GM21717 (cell line): ENCODE measurements around the gene SLC9A9.

Experiments used
- ATAC-seq: cut with Tn5 transposase; IDR thresholded peaks from one replicate; pipeline ENCODE4 v1.9.1; 2021; ENCODE audit warnings: mild to moderate bottlenecking, moderate library complexity; ENCODE audit not compliant: unreplicated experiment

Gene SLC9A9

GRCh38 chr3:143375698-143376097 is 472.6 kb downstream of the SLC9A9 start:
- no peak for ATAC-seq

- no peak for ATAC-seq
Measured at GRCh38 chr3:143367171-143367570, 481.1 kb downstream of the SLC9A9 start.

GRCh38 chr3:143366672-143367071 is 481.6 kb downstream of the SLC9A9 start:
- ATAC-seq = no peak

GRCh38 chr3:143363949-143364348 is 484.3 kb downstream of the SLC9A9 start:
- ATAC-seq = no peak

GRCh38 chr3:143363276-143363675 is 485.0 kb downstream of the SLC9A9 start:
- ATAC-seq = no peak

GRCh38 chr3:143362115-143362991 is 485.9 kb downstream of the SLC9A9 start:
- ATAC-seq = no peak

- no peak for ATAC-seq
Measured at GRCh38 chr3:143361589-143361988, 486.7 kb downstream of the SLC9A9 start.

GRCh38 chr3:143360244-143360643 is 488.0 kb downstream of the SLC9A9 start:
- ATAC-seq = no peak

- no peak for ATAC-seq
Measured at GRCh38 chr3:143358793-143359491, 489.3 kb downstream of the SLC9A9 start.

- no peak for ATAC-seq
Measured at GRCh38 chr3:143358155-143358792, 490.0 kb downstream of the SLC9A9 start.

- ATAC-seq = no peak
Measured at GRCh38 chr3:143357700-143358099, 490.6 kb downstream of the SLC9A9 start.

- ATAC-seq = no peak
Measured at GRCh38 chr3:143356839-143357238, 491.4 kb downstream of the SLC9A9 start.

- ATAC-seq = no peak
Measured at GRCh38 chr3:143354342-143354741, 493.9 kb downstream of the SLC9A9 start.

GRCh38 chr3:143352850-143353550 is 495.3 kb downstream of the SLC9A9 start:
- no peak for ATAC-seq

GRCh38 chr3:143351895-143352608 is 496.2 kb downstream of the SLC9A9 start:
- ATAC-seq = no peak

- no peak for ATAC-seq
Measured at GRCh38 chr3:143351354-143351753, 496.9 kb downstream of the SLC9A9 start.

- ATAC-seq = peak; percentile 66
Measured at GRCh38 chr3:143349455-143349854, 498.8 kb downstream of the SLC9A9 start.

GRCh38 chr3:143348486-143349327 is 499.6 kb downstream of the SLC9A9 start:
- no peak for ATAC-seq

- no peak for ATAC-seq
Measured at GRCh38 chr3:143344516-143345165, 503.6 kb downstream of the SLC9A9 start.
